ENCODE measurements around the gene RND2. TPM values are rescaled to one million over a fixed set of nuclear protein-coding genes. Genes with fewer than 3 reads are reported as not detected.

RND2 gene
- total and polyA plus RNA-seq, 4 donors, result 0.25 to 1.3 (median 0.43) TPM

- WGBS, 2 donors, result 82 to 87% methylated on average over 5 of the region's 5 CpGs
- no peak overlapping the region for H3K27ac ChIP-seq (ENCODE audit: low read depth in 1 of 2, low read length in 1 of 2)
- H3K4me1 ChIP-seq (ENCODE audit: control insufficient read depth in 5 of 5, insufficient read depth in 5 of 5, low read length in 5 of 5), result peaks cover 6 to 17% (median 7%) of the 10 kb centered on the region in 5 donors
These were observed 21.4 kb upstream of the RND2 start for GRCh38 chr17:43003542-43004172.

GRCh38 chr17:43006639-43007551 is 18.1 kb upstream of the RND2 start, which contains the start of gene IFI35:
IFI35 (plus strand) TSS chr17:43006784; CDS start chr17:43006948, 164 bp downstream.
- H3K36me3 ChIP-seq (ENCODE audit: control insufficient read depth in 4 of 4, insufficient read depth in 4 of 4, low read length in 4 of 4), result peaks cover 3 to 14% (median 7%) of the 10 kb centered on the region in 4 donors
- H3K9ac ChIP-seq (ENCODE audit: insufficient read depth in 1 of 2, low read length in 2 of 2), result peak within 1 kb of the TSS; percentile 81 to 99
- H3K4me1 ChIP-seq (ENCODE audit: control insufficient read depth in 5 of 5, insufficient read depth in 5 of 5, low read length in 5 of 5), result peaks cover 0 to 4% (median 0%) of the 10 kb centered on the region in 5 donors
- DNase-seq, result peak; percentile 89 to 91 (median 91)
- peak; percentile 51 for TF ChIP-seq CTCF (IDR thresholded peaks at IDR 0.05; ENCODE audit: control extremely low read depth, extremely low read depth)
- no peaks in the 10 kb centered on the region for H3K9me3 ChIP-seq (ENCODE audit: control insufficient read depth in 4 of 4, insufficient read depth in 3 of 4, low read length in 3 of 4)
- ATAC-seq (ENCODE audit: insufficient read depth, low FRiP score), result peak; percentile 89
- peak within 1 kb of the TSS; percentile 82 for H3K4me3 ChIP-seq
- H3K27me3 ChIP-seq (ENCODE audit: control insufficient read depth in 3 of 3, insufficient read depth in 3 of 3, low read length in 2 of 3), result no peaks in the 10 kb centered on the region
- 19 to 25% methylated on average over 18 of the region's 18 CpGs for WGBS, 2 donors
- peak within 1 kb of the TSS; percentile 88 to 99 for H3K27ac ChIP-seq (ENCODE audit: low read depth in 1 of 2, low read length in 1 of 2)

More at GRCh38 chr17:43003542-43004172, 21.4 kb upstream of the RND2 start:
- no peak overlapping the region for H3K4me3 ChIP-seq
- ATAC-seq (ENCODE audit: insufficient read depth, low FRiP score), result no peak
- no peaks in the 10 kb centered on the region for H3K27me3 ChIP-seq (ENCODE audit: control insufficient read depth in 3 of 3, insufficient read depth in 3 of 3, low read length in 2 of 3)
- H3K9ac ChIP-seq (ENCODE audit: insufficient read depth in 1 of 2, low read length in 2 of 2), result no peak overlapping the region
- TF ChIP-seq CTCF (IDR thresholded peaks at IDR 0.05; ENCODE audit: control extremely low read depth, extremely low read depth), result no peak
- H3K9me3 ChIP-seq (ENCODE audit: control insufficient read depth in 4 of 4, insufficient read depth in 3 of 4, low read length in 3 of 4), result no peaks in the 10 kb centered on the region
- H3K36me3 ChIP-seq (ENCODE audit: control insufficient read depth in 4 of 4, insufficient read depth in 4 of 4, low read length in 4 of 4), result peaks cover 11 to 21% (median 16%) of the 10 kb centered on the region in 4 donors
- no peak for DNase-seq

DNA sequence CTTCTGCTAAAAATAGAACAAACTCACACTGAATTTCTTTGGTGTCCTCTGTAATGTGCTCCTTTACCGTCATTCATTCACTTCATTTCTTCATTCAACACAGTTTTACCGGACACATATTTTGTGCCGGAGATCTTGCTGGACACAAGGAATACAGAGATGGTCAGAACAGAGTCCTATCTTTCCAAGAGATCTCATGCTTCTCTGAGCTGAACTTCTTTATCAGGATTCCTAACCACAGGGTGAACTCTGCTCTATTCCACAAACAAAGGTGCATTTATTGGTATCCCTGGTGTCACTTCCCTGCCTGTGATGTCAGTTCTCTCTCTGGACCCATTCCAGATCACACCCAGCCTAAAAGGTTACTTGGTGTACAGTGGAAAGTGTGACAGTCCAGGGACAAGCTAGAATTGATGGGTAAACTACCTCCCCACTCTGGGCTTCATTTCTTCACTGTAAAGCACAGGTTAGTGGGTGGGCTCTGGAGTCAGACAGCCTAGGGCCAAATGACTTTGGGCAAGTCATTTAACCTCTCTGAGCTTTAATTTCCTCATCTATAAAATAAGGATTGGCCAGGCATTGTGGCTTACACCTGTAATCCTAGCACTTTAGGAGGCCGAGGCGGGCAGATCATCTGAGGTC is 14.2 kb upstream of the RND2 start:
- peaks cover 0 to 27% (median 5%) of the 10 kb centered on the region in 4 donors for H3K36me3 ChIP-seq (ENCODE audit: control insufficient read depth in 4 of 4, insufficient read depth in 4 of 4, low read length in 4 of 4)
- H3K9ac ChIP-seq (ENCODE audit: insufficient read depth in 1 of 2, low read length in 2 of 2), result no peak overlapping the region
- H3K27ac ChIP-seq (ENCODE audit: low read depth in 1 of 2, low read length in 1 of 2), result no peak overlapping the region
- no peaks in the 10 kb centered on the region for H3K27me3 ChIP-seq (ENCODE audit: control insufficient read depth in 3 of 3, insufficient read depth in 3 of 3, low read length in 2 of 3)
- ATAC-seq (ENCODE audit: insufficient read depth, low FRiP score), result no peak
- WGBS, 2 donors, result 92 to 93% methylated on average over 5 of the region's 5 CpGs
- H3K4me1 ChIP-seq (ENCODE audit: control insufficient read depth in 5 of 5, insufficient read depth in 5 of 5, low read length in 5 of 5), result peaks cover 0 to 16% (median 0%) of the 10 kb centered on the region in 5 donors
- no peak for TF ChIP-seq CTCF (IDR thresholded peaks at IDR 0.05; ENCODE audit: control extremely low read depth, extremely low read depth)
- no peak for DNase-seq
- no peaks in the 10 kb centered on the region for H3K9me3 ChIP-seq (ENCODE audit: control insufficient read depth in 4 of 4, insufficient read depth in 3 of 4, low read length in 3 of 4)
- no peak overlapping the region for H3K4me3 ChIP-seq

All from lung (tissue), 12 donors.